GM19463 (cell line): ENCODE results near the gene SKIL.
"Not testable (repeated sequence)": the region's sequence is repeated elsewhere in the genome, so short reads cannot be mapped to it uniquely, and the experiment has no call there.

Experiments
- ATAC-seq: cut with Tn5 transposase; IDR thresholded peaks from one replicate; pipeline ENCODE4 v1.9.1; 2021; ENCODE audit warnings: mild to moderate bottlenecking, moderate library complexity; ENCODE audit not compliant: unreplicated experiment

The SKIL gene

GRCh38 chr3:170357176-170358041, at the start of gene SKIL:
Gene SKIL (plus strand): TSS chr3:170357715. CDS start chr3:170360332, 2,617 bp downstream.
- peak; percentile 47 for ATAC-seq

GRCh38 chr3:170309046-170309445, 48.5 kb upstream of the SKIL start:
- no peak for ATAC-seq

- ATAC-seq, result no peak
These were observed 39.6 kb upstream of the SKIL start for GRCh38 chr3:170317954-170318353.

GRCh38 chr3:170320461-170321121, 36.9 kb upstream of the SKIL start:
- no peak for ATAC-seq

GRCh38 chr3:170321321-170322034, 36.0 kb upstream of the SKIL start:
- no peak for ATAC-seq

- ATAC-seq, result no peak
These were observed 34.8 kb upstream of the SKIL start for GRCh38 chr3:170322566-170323269.

GRCh38 chr3:170323331-170323730, 34.2 kb upstream of the SKIL start:
- ATAC-seq, result no peak

- no peak for ATAC-seq
These were observed 32.6 kb upstream of the SKIL start for GRCh38 chr3:170324962-170325361.

GRCh38 chr3:170327040-170327808, 30.3 kb upstream of the SKIL start:
- peak; percentile 34 for ATAC-seq

GRCh38 chr3:170327868-170328548, 29.5 kb upstream of the SKIL start:
- not testable (repeated sequence) for ATAC-seq

GRCh38 chr3:170330366-170330765, 27.1 kb upstream of the SKIL start:
- peak; percentile 41 for ATAC-seq

- peak; percentile 80 for ATAC-seq
These were observed 26.4 kb upstream of the SKIL start for GRCh38 chr3:170331143-170331542.

GRCh38 chr3:170337420-170337819, 20.1 kb upstream of the SKIL start:
- no peak for ATAC-seq

- no peak for ATAC-seq
These were observed 18.7 kb upstream of the SKIL start for GRCh38 chr3:170338690-170339340.

- not testable (repeated sequence) for ATAC-seq
These were observed 15.2 kb upstream of the SKIL start for GRCh38 chr3:170342273-170342672.

GRCh38 chr3:170343859-170344258, 13.7 kb upstream of the SKIL start:
- ATAC-seq, result not testable (repeated sequence)

GRCh38 chr3:170344971-170345370, 12.5 kb upstream of the SKIL start:
- ATAC-seq, result no peak

GRCh38 chr3:170346481-170347392, 10.8 kb upstream of the SKIL start:
- ATAC-seq, result peak; percentile 77
